ENCODE data around the gene PHC3.

- TF ChIP-seq, protein P1, sequence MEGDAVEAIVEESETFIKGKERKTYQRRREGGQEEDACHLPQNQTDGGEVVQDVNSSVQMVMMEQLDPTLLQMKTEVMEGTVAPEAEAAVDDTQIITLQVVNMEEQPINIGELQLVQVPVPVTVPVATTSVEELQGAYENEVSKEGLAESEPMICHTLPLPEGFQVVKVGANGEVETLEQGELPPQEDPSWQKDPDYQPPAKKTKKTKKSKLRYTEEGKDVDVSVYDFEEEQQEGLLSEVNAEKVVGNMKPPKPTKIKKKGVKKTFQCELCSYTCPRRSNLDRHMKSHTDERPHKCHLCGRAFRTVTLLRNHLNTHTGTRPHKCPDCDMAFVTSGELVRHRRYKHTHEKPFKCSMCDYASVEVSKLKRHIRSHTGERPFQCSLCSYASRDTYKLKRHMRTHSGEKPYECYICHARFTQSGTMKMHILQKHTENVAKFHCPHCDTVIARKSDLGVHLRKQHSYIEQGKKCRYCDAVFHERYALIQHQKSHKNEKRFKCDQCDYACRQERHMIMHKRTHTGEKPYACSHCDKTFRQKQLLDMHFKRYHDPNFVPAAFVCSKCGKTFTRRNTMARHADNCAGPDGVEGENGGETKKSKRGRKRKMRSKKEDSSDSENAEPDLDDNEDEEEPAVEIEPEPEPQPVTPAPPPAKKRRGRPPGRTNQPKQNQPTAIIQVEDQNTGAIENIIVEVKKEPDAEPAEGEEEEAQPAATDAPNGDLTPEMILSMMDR (IDR thresholded peaks at IDR 0.05 in 8 of 11, conservative IDR thresholded peaks at IDR 0.05 in 3 of 11) = no peak
- TF ChIP-seq POLR2AphosphoS5 (IDR thresholded peaks at IDR 0.05) (peak in 1 of 3 donors; percentile 6), POLR2A (IDR thresholded peaks at IDR 0.05) (no peak)
These were observed 88.6 kb downstream of the PHC3 start for GRCh38 chr3:170092907-170093306.

Measured in spleen (tissue), 7 donors.